OCI-LY3 (cell line): Measurements from ENCODE around the gene PLA1A.
A peak's percentile ranks its signal among the peaks of the same experiment; 100 is the strongest.
"Not testable (repeated sequence)": the region's sequence is repeated elsewhere in the genome, so short reads cannot be mapped to it uniquely, and the experiment has no call there.

Experiments
- H2AFZ ChIP-seq: fragments of 200-600, 300-600 bp; shearing (Covaris generic); 2 replicates; pipeline ENCODE4 v1.6.0; 2014; ENCODE audit warnings: antibody characterized with exemption, low read depth, low read length
- H3K27ac ChIP-seq: fragments of 200-600, 300-600 bp; sonication (generic); 2 replicates; pipeline ENCODE4 v1.5.1; 2014; ENCODE audit warnings: mild to moderate bottlenecking, low read length, moderate library complexity, mixed read lengths
- H3K27me3 ChIP-seq: fragments of 200-600, 300-600 bp; sonication (generic); 2 replicates; pipeline ENCODE4 v1.6.1; 2014; ENCODE audit warnings: low read depth, low read length, mixed read lengths
- H3K36me3 ChIP-seq: fragments of 200-600, 300-600 bp; sonication (generic); replicated peaks from 2 replicates; pipeline ENCODE3; 2014; ENCODE audit warnings: low read depth, low read length, mixed read lengths
- H3K4me1 ChIP-seq: fragments of 300-600, 200-600 bp; sonication (generic); 2 replicates; pipeline ENCODE4 v1.6.1; 2014; ENCODE audit warnings: low read length, mixed read lengths
- H3K4me2 ChIP-seq: fragments of 200-600, 300-600 bp; sonication (generic); 2 replicates; pipeline ENCODE4 v1.6.1; 2014; ENCODE audit warnings: low read length, mixed read lengths
- H3K4me3 ChIP-seq: fragments of 300-600, 200-600 bp; sonication (generic); 2 replicates; pipeline ENCODE4 v1.5.1; 2014; ENCODE audit warnings: antibody characterized with exemption, mild to moderate bottlenecking, low read length, moderate library complexity
- H3K79me2 ChIP-seq: fragments of 300-600, 200-600 bp; shearing (Covaris generic); 2 replicates; pipeline ENCODE4 v1.6.1; 2014; ENCODE audit warnings: mild to moderate bottlenecking, low read length, mixed read lengths
- H3K9ac ChIP-seq: fragments of 300-600, 200-600 bp; shearing (Covaris generic); 2 replicates; pipeline ENCODE4 v1.6.0; 2014; ENCODE audit warnings: mild to moderate bottlenecking, low read length, moderate library complexity
- H3K9me3 ChIP-seq: fragments of 200-600, 300-600 bp; shearing (Covaris generic); 2 replicates; pipeline ENCODE4 v1.6.1; 2014; ENCODE audit warnings: low read length, mixed read lengths; ENCODE audit not compliant: insufficient read depth
- H4K20me1 ChIP-seq: fragments of 200-600, 300-600 bp; sonication (generic); 2 replicates; pipeline ENCODE4 v1.6.1; 2016; ENCODE audit warnings: low read length, mixed read lengths; ENCODE audit not compliant: insufficient read depth
- EZH2phosphoT487 ChIP-seq: fragments of 200-600 bp; shearing (Covaris generic); IDR thresholded peaks from 2 replicates; pipeline ENCODE4 v1.6.1; 2018; ENCODE audit warnings: antibody characterized with exemption, mixed run types, low read depth
- TF ChIP-seq, protein P1 (sequence below): fragments of 200-600, 300-600 bp; sonication (generic); IDR thresholded peaks from 2 replicates; pipeline ENCODE4 v1.5.1; 2014; ENCODE audit warnings: antibody characterized with exemption, low read length, low read depth

The PLA1A gene

DNA sequence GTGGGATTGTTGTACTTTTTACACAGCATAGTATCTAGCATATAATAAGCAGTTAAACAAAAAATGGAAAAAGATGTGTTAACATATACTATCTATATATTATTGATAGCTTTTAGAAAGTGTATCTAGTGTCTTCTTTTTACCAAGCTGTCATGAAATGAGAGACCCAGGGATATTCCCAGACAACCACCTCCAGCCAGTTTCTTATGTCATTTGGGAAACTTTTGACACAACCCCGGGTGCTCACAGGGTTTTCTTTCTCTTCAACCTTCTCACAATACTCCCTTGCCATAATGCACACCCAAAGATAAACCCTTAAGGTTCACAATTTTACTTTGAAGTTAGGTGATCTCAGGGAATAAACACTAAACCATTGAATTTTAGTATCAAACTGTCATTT, 4.8 kb upstream of the PLA1A start:
- H3K27ac ChIP-seq, result 0 out of 2 replicates have a peak overlapping the region, but pooled peaks have one; percentile 14
- no peak overlapping the region for H3K9ac ChIP-seq
- no peaks in the 10 kb centered on the region for H4K20me1 ChIP-seq
- TF ChIP-seq, protein P1, sequence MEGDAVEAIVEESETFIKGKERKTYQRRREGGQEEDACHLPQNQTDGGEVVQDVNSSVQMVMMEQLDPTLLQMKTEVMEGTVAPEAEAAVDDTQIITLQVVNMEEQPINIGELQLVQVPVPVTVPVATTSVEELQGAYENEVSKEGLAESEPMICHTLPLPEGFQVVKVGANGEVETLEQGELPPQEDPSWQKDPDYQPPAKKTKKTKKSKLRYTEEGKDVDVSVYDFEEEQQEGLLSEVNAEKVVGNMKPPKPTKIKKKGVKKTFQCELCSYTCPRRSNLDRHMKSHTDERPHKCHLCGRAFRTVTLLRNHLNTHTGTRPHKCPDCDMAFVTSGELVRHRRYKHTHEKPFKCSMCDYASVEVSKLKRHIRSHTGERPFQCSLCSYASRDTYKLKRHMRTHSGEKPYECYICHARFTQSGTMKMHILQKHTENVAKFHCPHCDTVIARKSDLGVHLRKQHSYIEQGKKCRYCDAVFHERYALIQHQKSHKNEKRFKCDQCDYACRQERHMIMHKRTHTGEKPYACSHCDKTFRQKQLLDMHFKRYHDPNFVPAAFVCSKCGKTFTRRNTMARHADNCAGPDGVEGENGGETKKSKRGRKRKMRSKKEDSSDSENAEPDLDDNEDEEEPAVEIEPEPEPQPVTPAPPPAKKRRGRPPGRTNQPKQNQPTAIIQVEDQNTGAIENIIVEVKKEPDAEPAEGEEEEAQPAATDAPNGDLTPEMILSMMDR, result no peak
- no peak for TF ChIP-seq EZH2phosphoT487
- H3K9me3 ChIP-seq, result no peaks in the 10 kb centered on the region
- H3K4me1 ChIP-seq, result peaks cover 57% of the 10 kb centered on the region
- H3K27me3 ChIP-seq, result no peaks in the 10 kb centered on the region
- peaks cover 35% of the 10 kb centered on the region for H3K36me3 ChIP-seq
- H3K4me3 ChIP-seq, result no peak overlapping the region
- no peaks in the 10 kb centered on the region for H3K79me2 ChIP-seq
- H2AFZ ChIP-seq, result no peak overlapping the region
- H3K4me2 ChIP-seq, result peak overlapping the region; percentile 12; the same call in 1 of the 2 replicates

DNA sequence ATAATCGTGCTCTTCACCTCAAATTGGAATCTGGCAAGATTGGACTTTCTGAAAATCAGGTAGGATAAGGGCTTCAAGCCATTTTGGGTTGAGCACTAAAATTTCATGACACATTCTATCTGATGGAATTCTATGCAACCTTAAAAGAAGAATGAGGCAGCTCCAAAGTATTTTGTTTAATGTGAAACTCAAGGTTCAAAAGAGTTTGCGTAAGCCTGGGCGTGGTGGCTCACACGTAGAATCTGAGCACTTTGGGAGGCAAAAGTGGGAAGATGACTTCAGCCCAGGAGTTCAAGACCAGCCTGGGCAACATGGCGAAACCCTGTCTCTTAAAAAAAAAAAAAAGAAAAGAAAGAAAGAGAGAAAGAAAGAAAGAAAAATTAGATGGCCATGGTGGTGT, 3.6 kb upstream of the PLA1A start:
- peaks cover 24% of the 10 kb centered on the region for H3K36me3 ChIP-seq
- no peak overlapping the region for H3K4me3 ChIP-seq
- H3K9me3 ChIP-seq, result no peaks in the 10 kb centered on the region
- no peak overlapping the region for H3K4me2 ChIP-seq
- H3K27ac ChIP-seq, result no peak overlapping the region
- H4K20me1 ChIP-seq, result no peaks in the 10 kb centered on the region
- no peaks in the 10 kb centered on the region for H3K79me2 ChIP-seq
- no peak overlapping the region for H3K9ac ChIP-seq
- peaks cover 57% of the 10 kb centered on the region for H3K4me1 ChIP-seq
- H2AFZ ChIP-seq, result no peak overlapping the region
- H3K27me3 ChIP-seq, result no peaks in the 10 kb centered on the region
- TF ChIP-seq EZH2phosphoT487, result no peak
- TF ChIP-seq, protein P1, result no peak

DNA sequence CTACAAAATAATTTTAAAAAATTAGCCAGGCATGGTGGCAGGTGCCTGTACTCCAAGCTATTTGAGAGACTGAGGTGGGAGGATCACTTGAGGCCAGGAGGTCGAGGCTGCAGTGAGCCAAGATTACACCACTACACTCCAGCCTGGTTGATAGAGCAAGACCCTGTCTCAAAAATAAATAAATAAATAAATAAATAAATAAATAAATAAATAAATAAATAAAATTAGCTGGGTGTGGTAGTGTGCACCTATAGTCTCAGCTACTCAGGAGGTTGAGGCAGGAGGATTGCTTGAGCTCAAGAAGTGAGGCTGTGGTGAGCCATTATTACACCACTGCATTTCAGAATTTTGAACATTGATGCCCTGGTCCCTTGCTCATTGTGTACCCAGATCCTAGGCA, 2.8 kb upstream of the PLA1A start:
- H3K27ac ChIP-seq, result not testable (repeated sequence)

DNA sequence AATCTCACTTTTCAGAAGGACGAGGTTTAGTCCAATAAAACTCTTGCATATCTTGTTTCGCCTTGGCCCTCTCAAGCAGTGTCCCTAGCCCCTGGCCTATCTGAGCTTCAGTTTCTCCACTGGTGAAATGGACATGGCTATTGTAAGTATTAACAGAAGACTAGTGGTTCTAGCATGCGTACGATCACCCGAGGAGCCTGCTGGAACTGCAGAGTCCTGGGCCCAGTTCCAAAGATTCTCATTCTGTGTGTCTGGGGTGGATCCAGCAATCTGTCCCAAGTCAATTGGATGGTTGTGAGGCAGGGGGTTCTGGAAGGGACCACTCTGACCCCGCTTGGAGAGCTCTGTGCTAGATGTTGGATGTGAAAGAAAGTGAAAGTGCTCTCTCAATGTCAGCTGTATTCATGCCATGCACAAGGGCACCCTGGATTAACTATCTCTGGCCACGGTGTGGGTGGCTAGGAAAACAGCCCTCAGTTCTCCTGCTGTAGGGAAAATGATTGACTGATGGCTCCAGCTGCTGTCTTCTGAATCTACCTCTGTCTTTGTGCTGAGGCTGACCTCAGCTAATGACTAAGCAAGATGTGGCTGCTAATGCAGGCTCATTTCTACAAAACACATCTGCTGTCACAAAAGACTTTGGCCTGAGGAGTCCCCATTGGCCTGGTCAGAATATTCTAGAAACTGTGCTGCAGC, 1.9 kb upstream of the PLA1A start:
- peak overlapping the region; percentile 96 for H3K27ac ChIP-seq
- H3K79me2 ChIP-seq, result peaks cover 15% of the 10 kb centered on the region
- peak overlapping the region; percentile 31 for H3K4me2 ChIP-seq
- H3K36me3 ChIP-seq, result peaks cover 6% of the 10 kb centered on the region
- peak overlapping the region; percentile 11; the same call in 1 of the 2 replicates for H3K9ac ChIP-seq
- H2AFZ ChIP-seq, result peak overlapping the region; percentile 32; the same call in 1 of the 2 replicates
- no peaks in the 10 kb centered on the region for H4K20me1 ChIP-seq
- H3K4me1 ChIP-seq, result peaks cover 75% of the 10 kb centered on the region
- no peaks in the 10 kb centered on the region for H3K27me3 ChIP-seq
- H3K9me3 ChIP-seq, result no peaks in the 10 kb centered on the region
- H3K4me3 ChIP-seq, result no peak overlapping the region
- TF ChIP-seq EZH2phosphoT487, result no peak
- TF ChIP-seq, protein P1, result no peak

More for the DNA sequence above, 2.8 kb upstream of the PLA1A start:
- peaks cover 66% of the 10 kb centered on the region for H3K4me1 ChIP-seq
- not testable (repeated sequence) for H3K4me2 ChIP-seq, H3K9ac ChIP-seq, H3K27me3 ChIP-seq, H2AFZ ChIP-seq, H3K4me3 ChIP-seq, H4K20me1 ChIP-seq, H3K9me3 ChIP-seq, H3K79me2 ChIP-seq
- peaks cover 15% of the 10 kb centered on the region for H3K36me3 ChIP-seq
